Activated T-helper 1 cell treated with Interleukin-2 at 50 U/mL for 16 hours (primary cell): ENCODE results near the gene ASB13.

Experiments used
- DNase-seq: peaks from one replicate; pipeline ENCODE4 v3.0.0-alpha.2; 2020; ENCODE audit warnings: low read depth

ASB13 gene

GRCh38 chr10:5669604-5670003 is 3.2 kb upstream of the ASB13 start:
- DNase-seq: no peak

DNA sequence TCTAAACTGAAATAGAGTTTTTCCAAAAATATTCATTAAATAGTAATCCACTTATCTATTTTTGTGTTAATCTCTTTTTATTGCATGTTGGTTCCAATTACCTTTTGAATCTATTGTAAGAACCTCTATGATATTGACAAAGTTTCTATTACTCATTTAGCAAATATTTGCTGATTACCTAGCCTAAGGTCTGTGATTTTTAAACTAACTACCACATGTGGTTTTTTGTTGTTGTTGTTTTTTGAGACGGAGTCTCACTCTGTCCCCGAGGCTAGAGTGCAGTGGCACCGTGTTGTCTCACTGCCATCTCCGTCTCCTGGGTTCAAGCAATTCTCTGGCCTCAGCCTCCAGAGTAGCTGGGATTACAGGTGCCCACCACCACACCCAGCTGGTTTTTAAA is 2.0 kb upstream of the ASB13 start:
- no peak for DNase-seq

- DNase-seq: no peak
These were observed 641 bp upstream of the ASB13 start for GRCh38 chr10:5666841-5667630.

GRCh38 chr10:5665373-5666007 is 905 bp downstream of the ASB13 start:
- DNase-seq: no peak

- no peak for DNase-seq
These were observed 2.5 kb downstream of the ASB13 start for GRCh38 chr10:5663692-5664427.

DNA sequence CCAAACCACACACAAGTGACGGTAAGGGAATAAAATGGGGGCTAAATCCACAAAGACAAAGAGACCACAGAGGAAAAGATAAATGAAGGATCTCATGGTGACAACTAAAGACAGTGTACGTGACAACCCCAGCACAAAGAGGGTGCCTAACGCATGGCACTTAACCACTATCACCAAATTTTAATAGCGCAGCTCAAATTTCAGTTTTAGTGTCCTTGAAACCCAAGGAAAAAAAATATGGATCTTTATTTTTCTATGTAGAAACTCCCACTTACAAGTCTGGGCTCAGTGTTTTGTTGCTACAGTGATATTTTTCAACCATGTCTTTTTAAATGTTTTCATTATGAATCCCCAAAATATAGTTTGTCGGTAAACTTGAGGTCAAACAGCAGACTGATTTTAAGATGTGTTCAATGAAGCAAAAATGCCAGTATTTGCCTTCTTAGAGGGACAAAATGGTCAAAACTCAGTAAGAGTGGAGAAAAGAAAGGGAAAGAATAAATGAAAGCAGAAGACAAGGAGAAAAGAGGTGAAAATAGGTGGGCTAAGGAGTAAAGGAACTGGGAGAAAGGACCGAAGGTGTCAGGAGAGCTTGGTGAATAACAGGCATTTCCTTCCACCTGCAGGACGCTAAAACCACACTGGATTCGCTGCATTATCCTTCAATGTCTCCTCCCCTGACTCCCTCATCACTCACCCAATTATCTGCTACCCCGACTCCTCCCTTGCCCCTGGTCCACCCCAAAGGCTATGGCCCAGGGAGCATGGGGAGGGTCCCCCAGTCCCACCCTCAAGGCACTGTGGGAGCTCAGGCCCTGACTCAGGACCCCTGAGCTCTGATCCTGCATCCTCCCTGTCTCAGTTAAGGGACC is 3.5 kb downstream of the ASB13 start:
- DNase-seq: no peak

- DNase-seq: no peak
These were observed 5.4 kb downstream of the ASB13 start for GRCh38 chr10:5661043-5661442.

GRCh38 chr10:5659702-5660528 is 6.5 kb downstream of the ASB13 start:
- DNase-seq: no peak

- no peak for DNase-seq
These were observed 7.3 kb downstream of the ASB13 start for GRCh38 chr10:5658871-5659618.

DNA sequence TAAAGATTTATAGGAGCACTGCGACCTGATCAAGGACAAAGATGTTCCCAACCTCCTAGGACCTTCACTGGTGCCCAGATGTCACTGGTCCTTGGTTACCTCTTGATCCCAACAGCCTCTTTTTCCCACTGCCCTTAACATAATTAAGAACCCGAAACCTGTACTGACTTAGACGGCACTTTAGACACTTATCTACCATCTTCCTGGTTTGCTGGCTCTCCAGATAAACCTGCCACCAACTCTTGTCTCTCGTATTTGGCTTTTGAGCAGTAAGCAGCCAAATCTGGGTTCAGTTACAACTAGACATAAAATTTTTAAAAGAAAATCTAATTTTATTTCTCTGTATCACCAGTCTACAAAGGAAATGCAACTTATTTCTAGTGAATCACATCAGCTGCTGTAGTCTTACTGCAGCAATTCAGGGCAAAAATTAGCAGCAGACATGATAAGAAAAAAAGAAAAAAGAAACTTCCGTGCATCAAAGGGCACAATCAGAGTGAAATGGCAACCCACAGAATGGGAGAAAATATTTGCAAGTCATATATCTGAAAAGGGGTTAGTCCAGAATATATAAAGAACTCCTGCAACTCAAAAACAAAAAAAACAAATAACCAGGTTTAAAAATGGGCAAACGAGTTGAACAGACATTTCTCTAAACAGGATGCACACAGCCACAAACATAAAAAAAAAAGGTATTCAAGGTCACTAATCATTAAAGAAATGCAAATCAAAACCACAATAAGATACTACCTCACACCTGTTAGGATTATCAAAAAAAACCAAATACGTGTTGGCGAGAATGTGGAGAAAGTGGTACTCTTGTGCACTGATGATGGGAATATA is 9.4 kb downstream of the ASB13 start:
- DNase-seq: no peak

- no peak for DNase-seq
These were observed 11.3 kb downstream of the ASB13 start for GRCh38 chr10:5655121-5655520.

GRCh38 chr10:5654218-5654755 is 12.1 kb downstream of the ASB13 start:
- DNase-seq: no peak

- no peak for DNase-seq
These were observed 13.6 kb downstream of the ASB13 start for GRCh38 chr10:5652746-5653145.

DNA sequence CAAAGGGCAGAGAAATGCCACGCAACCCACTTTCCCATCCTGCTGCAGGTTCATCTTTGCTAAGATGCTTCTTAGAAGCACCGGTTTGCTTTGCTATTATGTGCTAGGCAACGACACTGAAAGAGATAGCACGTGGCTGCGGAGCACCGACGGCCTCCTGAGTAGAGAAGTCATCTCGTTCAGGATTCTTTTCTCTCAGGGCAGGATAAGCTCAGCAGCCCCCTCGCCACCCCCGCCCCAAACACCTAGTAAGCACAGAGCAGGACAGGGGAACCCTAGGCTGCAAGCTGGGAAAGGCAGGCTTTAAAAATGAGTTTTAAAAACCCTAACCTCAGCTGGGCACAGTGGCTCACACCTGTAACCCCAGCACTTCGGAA is 15.0 kb downstream of the ASB13 start:
- no peak for DNase-seq

DNA sequence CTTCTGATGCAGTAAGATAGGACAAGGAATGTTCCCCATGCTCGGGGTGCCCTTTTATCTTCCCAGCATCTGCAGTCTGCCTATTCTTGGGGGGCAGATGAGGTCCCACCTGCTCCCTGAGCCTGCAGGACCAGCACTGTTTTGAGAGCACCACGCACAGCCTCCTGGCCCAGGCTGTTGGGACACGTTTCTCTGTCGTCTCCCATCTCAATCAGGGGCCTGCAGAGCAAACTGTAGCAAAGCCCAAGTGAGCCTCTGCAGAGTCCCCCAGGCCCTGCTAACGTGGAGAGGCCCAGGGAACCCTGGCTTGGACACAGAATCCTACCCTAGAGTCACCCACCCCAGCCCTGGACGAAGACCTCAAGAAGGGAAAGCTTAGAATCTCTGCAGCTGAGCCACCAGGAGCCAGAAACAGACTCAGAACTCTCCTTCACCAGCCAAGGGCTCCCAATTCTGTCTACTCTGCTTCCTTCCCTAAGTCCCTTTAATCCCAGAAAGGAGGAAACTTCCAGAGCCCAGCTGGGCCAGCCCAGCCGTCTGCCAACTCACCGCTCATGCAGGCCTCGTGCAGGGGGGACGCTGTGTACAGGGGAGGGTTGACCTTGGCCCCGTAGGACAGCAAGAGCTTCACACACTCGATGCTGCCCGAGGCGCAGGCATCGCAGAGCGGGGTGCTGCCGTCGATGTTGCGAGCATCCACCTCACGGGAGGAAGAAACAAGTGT is 15.6 kb downstream of the ASB13 start:
- no peak for DNase-seq

DNA sequence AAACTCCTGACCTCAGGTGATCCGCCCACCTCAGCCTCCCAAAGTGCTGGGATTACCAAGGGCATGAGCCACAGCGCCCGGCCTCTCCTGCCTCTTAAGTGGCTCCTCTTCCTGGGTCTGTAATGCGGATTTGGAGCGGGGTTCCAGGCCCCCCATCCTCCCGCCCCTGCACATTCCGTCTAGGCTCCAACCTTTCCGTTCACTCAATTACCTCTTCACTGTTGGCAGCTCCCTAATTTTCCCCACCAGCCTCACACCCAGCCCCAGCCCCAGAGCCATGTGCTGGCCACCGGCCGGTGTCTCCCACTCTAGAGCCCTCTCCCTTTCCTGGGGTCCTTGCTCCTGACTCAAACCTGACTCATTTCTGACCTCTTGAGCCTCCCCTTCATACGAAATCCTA is 16.6 kb downstream of the ASB13 start:
- DNase-seq: no peak

- DNase-seq: no peak
These were observed 17.6 kb downstream of the ASB13 start for GRCh38 chr10:5648494-5649457.
